ENCODE measurements around the gene GPC1. TPM values are rescaled to one million over a fixed set of nuclear protein-coding genes. Genes with fewer than 3 reads are reported as not detected.

Gene GPC1
- total RNA-seq, 1 donor from 2014 or later, result 14.2 TPM

GRCh38 chr2:240431271-240431660 lies 4.2 kb upstream of the GPC1 start:
- TF ChIP-seq EZH2 (IDR thresholded peaks at IDR 0.05), result no peak
- no peak for TF ChIP-seq CTCF (IDR thresholded peaks at IDR 0.05)
- TF ChIP-seq EZH2phosphoT487 (IDR thresholded peaks at IDR 0.05), result no peak
- peaks cover 4% of the 10 kb centered on the region for H3K27me3 Mint-ChIP-seq (ENCODE audit: insufficient read depth, low read depth)

DNA sequence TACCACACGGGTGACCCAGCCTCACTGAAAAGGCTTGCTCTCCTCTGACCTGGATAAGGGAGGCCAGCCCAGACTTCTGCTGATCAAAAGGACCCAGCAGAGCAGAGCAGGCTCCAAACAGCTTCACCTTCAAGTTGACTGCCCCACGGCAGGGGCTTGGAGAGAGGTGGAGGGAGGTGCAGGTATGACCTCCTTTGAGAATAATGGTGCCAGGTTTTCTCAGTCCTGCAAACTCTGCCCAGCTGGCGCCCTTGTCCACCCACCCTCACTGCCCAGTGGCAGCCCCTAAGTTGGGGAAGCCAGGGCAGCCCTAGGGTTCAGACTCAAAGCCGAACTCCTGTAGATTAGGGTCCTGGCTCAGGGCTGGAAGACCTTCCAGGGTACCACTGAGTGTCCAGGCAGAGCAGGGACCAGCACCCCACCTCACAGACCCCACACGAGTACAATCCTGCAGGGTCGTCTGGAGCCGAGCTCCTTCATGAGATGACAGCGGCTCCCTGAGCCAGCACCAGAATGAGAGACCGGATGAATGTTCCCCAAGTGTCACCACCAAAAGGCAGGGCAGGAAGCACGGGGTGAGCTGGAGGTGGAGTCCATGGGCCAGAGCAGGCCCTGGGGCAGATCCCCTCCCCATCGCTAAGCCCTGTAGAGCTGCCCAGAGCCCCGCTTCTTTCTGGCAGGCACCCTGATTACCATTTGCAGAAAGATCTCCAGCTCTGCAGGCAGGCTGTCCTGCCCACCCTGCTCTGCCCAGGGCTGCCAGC lies 3.6 kb upstream of the GPC1 start:
- Mint-ChIP-seq H3K27me3 (ENCODE audit: insufficient read depth, low read depth) (peaks cover 4% of the 10 kb centered on the region), H3K27ac (no peak overlapping the region), H3K4me1 (peaks cover 12% of the 10 kb centered on the region), H3K4me3 (no peak overlapping the region), H3K36me3 (no peaks in the 10 kb centered on the region), H3K9me3 (peaks cover 3% of the 10 kb centered on the region)
- TF ChIP-seq CTCF (IDR thresholded peaks at IDR 0.05), result no peak
- no peak for TF ChIP-seq EZH2phosphoT487 (IDR thresholded peaks at IDR 0.05)
- no peak for TF ChIP-seq EZH2 (IDR thresholded peaks at IDR 0.05)
- H4K20me1 ChIP-seq (ENCODE audit: low read depth), result peaks cover 6% of the 10 kb centered on the region
- no peak overlapping the region for H3K9ac ChIP-seq
- peaks cover 6% of the 10 kb centered on the region for H3K4me1 ChIP-seq
- no peak overlapping the region for H3K4me3 ChIP-seq
- peaks cover 8% of the 10 kb centered on the region for H3K27me3 ChIP-seq
- H2AFZ ChIP-seq (replicated peaks), result no peak overlapping the region
- H3K36me3 ChIP-seq, result no peaks in the 10 kb centered on the region
- H3K79me2 ChIP-seq (ENCODE audit: low read depth), result peaks cover 12% of the 10 kb centered on the region
- H3K27ac ChIP-seq, result no peak overlapping the region
- no peaks in the 10 kb centered on the region for H3K9me3 ChIP-seq (ENCODE audit: low read depth)
- H3K4me2 ChIP-seq, result no peak overlapping the region
- no peaks in the 10 kb centered on the region for H3F3A ChIP-seq (ENCODE audit: low read depth)
- DNase-seq (ENCODE audit: low spot score), result no peak

More at GRCh38 chr2:240431271-240431660, 4.2 kb upstream of the GPC1 start:
- Mint-ChIP-seq H3K36me3 (no peaks in the 10 kb centered on the region), H3K9me3 (peaks cover 5% of the 10 kb centered on the region), H3K4me3 (no peak overlapping the region), H3K4me1 (peaks cover 16% of the 10 kb centered on the region), H3K27ac (no peak overlapping the region)
- peaks cover 6% of the 10 kb centered on the region for H3K79me2 ChIP-seq (ENCODE audit: low read depth)
- H4K20me1 ChIP-seq (ENCODE audit: low read depth), result peaks cover under 1% of the 10 kb centered on the region
- DNase-seq (ENCODE audit: low spot score), result no peak
- H3K4me2 ChIP-seq, result no peak overlapping the region
- H3K9me3 ChIP-seq (ENCODE audit: low read depth), result no peaks in the 10 kb centered on the region
- H3K9ac ChIP-seq, result no peak overlapping the region
- no peaks in the 10 kb centered on the region for H3F3A ChIP-seq (ENCODE audit: low read depth)
- peaks cover 2% of the 10 kb centered on the region for H3K27me3 ChIP-seq
- no peak overlapping the region for H3K4me3 ChIP-seq
- no peak overlapping the region for H3K27ac ChIP-seq
- H3K36me3 ChIP-seq, result no peaks in the 10 kb centered on the region
- peaks cover under 1% of the 10 kb centered on the region for H3K4me1 ChIP-seq
- H2AFZ ChIP-seq (replicated peaks), result no peak overlapping the region

DNA sequence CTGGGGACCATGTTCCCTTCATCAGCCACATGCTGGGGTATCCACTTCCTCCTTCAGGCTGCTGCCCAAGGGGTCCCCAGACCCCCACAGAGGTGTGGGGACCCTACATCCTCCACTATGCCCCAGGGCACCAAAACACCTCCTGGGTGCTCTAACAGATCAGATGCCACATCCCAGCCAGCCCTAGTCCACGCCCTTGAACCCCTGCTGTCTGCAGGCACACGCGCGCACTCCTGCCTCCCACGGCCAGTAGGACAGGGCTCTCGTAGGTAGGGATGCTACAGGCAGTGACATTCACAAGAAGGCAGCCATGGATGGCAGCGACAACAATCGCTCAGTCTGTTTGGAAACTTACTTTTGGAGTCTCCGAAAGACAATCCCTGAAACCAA lies 3.0 kb upstream of the GPC1 start:
- Histone ChIP-seq H4K20me1 (ENCODE audit: low read depth) (peaks cover 12% of the 10 kb centered on the region), H3K9me3 (ENCODE audit: low read depth) (no peaks in the 10 kb centered on the region), H3K4me3 (no peak overlapping the region), H2AFZ (replicated peaks) (no peak overlapping the region), H3K27me3 (peaks cover 13% of the 10 kb centered on the region), H3K27ac (no peak overlapping the region), H3K4me2 (no peak overlapping the region), H3K79me2 (ENCODE audit: low read depth) (peaks cover 17% of the 10 kb centered on the region), H3K36me3 (no peaks in the 10 kb centered on the region), H3K9ac (no peak overlapping the region), H3K4me1 (peaks cover 9% of the 10 kb centered on the region), H3F3A (ENCODE audit: low read depth) (no peaks in the 10 kb centered on the region)
- Mint-ChIP-seq H3K27me3 (ENCODE audit: insufficient read depth, low read depth) (peaks cover 4% of the 10 kb centered on the region), H3K4me1 (peaks cover 13% of the 10 kb centered on the region), H3K36me3 (no peaks in the 10 kb centered on the region), H3K9me3 (peaks cover 3% of the 10 kb centered on the region), H3K4me3 (no peak overlapping the region), H3K27ac (no peak overlapping the region)
- DNase-seq (ENCODE audit: low spot score), result no peak
- TF ChIP-seq CTCF (IDR thresholded peaks at IDR 0.05) (no peak), EZH2phosphoT487 (IDR thresholded peaks at IDR 0.05) (no peak)

Data from neural progenitor cell (in vitro differentiated cells).